WTC11 (cell line): ENCODE data around the gene EMX1. TPM values are rescaled to one million over a fixed set of nuclear protein-coding genes. Genes with fewer than 3 reads are reported as not detected.

Experiments
- ATAC-seq: fragments of 200-7000 bp; cut with Tn5 transposase; 2 replicates; pipeline ENCODE4 v1.10.0; 2021; ENCODE audit warnings: mild to moderate bottlenecking, moderate library complexity
- CTCF ChIA-PET: fragments of 300-600 bp; sonication (Branson Sonifier 250); formaldehyde crosslinking; loops from one replicate; lab custom pipeline; 2021; ENCODE audit warnings: antibody characterized with exemption; lab: Charles Lee
- POLR2A ChIA-PET: fragments of 350-600 bp; sonication (Branson Sonifier 250); formaldehyde crosslinking; loops from one replicate; lab custom pipeline; 2021; ENCODE audit warnings: antibody characterized with exemption; lab: Charles Lee
- DNase-seq: peaks from one replicate; pipeline ENCODE4 v3.0.0; 2021; ENCODE audit warnings: low spot score
- H3K27ac Mint-ChIP-seq: 2 replicates; pipeline ENCODE4 v1.8.0; 2021; ENCODE audit warnings: mixed read lengths
- H3K27me3 Mint-ChIP-seq: 2 replicates; pipeline ENCODE4 v1.8.0; 2021; ENCODE audit warnings: low read depth, mild to moderate bottlenecking, moderate library complexity, mixed read lengths
- H3K36me3 Mint-ChIP-seq: 2 replicates; pipeline ENCODE4 v1.8.0; 2021; ENCODE audit warnings: mixed read lengths
- H3K4me1 Mint-ChIP-seq: 2 replicates; pipeline ENCODE4 v1.8.0; 2022; ENCODE audit warnings: mixed read lengths
- H3K4me3 Mint-ChIP-seq: 2 replicates; pipeline ENCODE4 v1.8.0; 2021; ENCODE audit warnings: mild to moderate bottlenecking, moderate library complexity, mixed read lengths
- H3K9me3 Mint-ChIP-seq: 2 replicates; pipeline ENCODE4 v1.8.0; 2021; ENCODE audit warnings: mixed read lengths
- ESRRA ChIP-seq: sonication (generic); formaldehyde crosslinking; IDR thresholded peaks from 2 replicates; pipeline ENCODE4 v1.8.1; 2022; ENCODE audit warnings: mild to moderate bottlenecking, missing genetic modification reagents, borderline replicate concordance
- FOXP1 ChIP-seq: sonication (generic); formaldehyde crosslinking; IDR thresholded peaks from 2 replicates; pipeline ENCODE4 v1.8.0; 2022; ENCODE audit warnings: missing genetic modification reagents, mild to moderate bottlenecking, moderate library complexity, borderline replicate concordance
- MXD4 ChIP-seq: fragments of 250-450 bp; sonication (Bioruptor Pico); IDR thresholded peaks from 2 replicates; pipeline ENCODE4 v1.8.0; 2021; ENCODE audit warnings: mild to moderate bottlenecking, moderate library complexity, borderline replicate concordance
- OVOL2 ChIP-seq: fragments of 250-450 bp; sonication (Bioruptor Pico); IDR thresholded peaks from 2 replicates; pipeline ENCODE4 v1.9.0; 2021; ENCODE audit warnings: mild to moderate bottlenecking, borderline replicate concordance
- SMAD4 ChIP-seq: sonication (generic); formaldehyde crosslinking; IDR thresholded peaks from 2 replicates; pipeline ENCODE4 v1.8.0; 2022; ENCODE audit warnings: mild to moderate bottlenecking, missing genetic modification reagents
- SP1 ChIP-seq: sonication (generic); formaldehyde crosslinking; conservative IDR thresholded peaks from 2 replicates; pipeline ENCODE4 v1.8.1; 2022; ENCODE audit warnings: missing genetic modification reagents
- TEAD1 ChIP-seq: sonication (generic); formaldehyde crosslinking; IDR thresholded peaks from 2 replicates; pipeline ENCODE4 v1.8.0; 2022; ENCODE audit warnings: mild to moderate bottlenecking, missing genetic modification reagents
- ZNF121 ChIP-seq: sonication (generic); formaldehyde crosslinking; IDR thresholded peaks from 2 replicates; pipeline ENCODE4 v1.8.0; 2023; ENCODE audit warnings: missing genetic modification reagents
- ZNF416 ChIP-seq: fragments of 250-450 bp; sonication (Bioruptor Pico); IDR thresholded peaks from 2 replicates; pipeline ENCODE4 v1.9.0; 2021; ENCODE audit warnings: mild to moderate bottlenecking, inconsistent platforms
- ZNF671 ChIP-seq: fragments of 250-450 bp; sonication (Bioruptor Pico); IDR thresholded peaks from 2 replicates; pipeline ENCODE4 v1.8.0; 2021; ENCODE audit warnings: mild to moderate bottlenecking
- total RNA-seq: library from RNA; stranded (reverse); gene quantifications from 3 replicates; pipeline ENCODE4 v1.2.3, GENCODE V29; 2021
- TF ChIP-seq, protein P1 (sequence below): sonication (generic); formaldehyde crosslinking; IDR thresholded peaks from 2 replicates; pipeline ENCODE4 v1.8.1; 2023; ENCODE audit warnings: mild to moderate bottlenecking, missing genetic modification reagents, borderline replicate concordance
- TF ChIP-seq, protein P2 (sequence below): sonication (generic); formaldehyde crosslinking; conservative IDR thresholded peaks from 2 replicates; pipeline ENCODE4 v1.8.1; 2022; ENCODE audit warnings: mild to moderate bottlenecking, missing genetic modification reagents
- TF ChIP-seq, protein P3 (sequence below): fragments of 200-600 bp; IDR thresholded peaks from 2 replicates; pipeline ENCODE4 v1.8.0; 2022; ENCODE audit warnings: antibody characterized with exemption
- TF ChIP-seq, protein P4 (sequence below): sonication (generic); formaldehyde crosslinking; conservative IDR thresholded peaks from 2 replicates; pipeline ENCODE4 v1.8.1; 2023; ENCODE audit warnings: mild to moderate bottlenecking, low read depth, missing genetic modification reagents, moderate library complexity

EMX1 gene
- total RNA-seq, 1 experiment from 2014 or later: 3.8 TPM

DNA sequence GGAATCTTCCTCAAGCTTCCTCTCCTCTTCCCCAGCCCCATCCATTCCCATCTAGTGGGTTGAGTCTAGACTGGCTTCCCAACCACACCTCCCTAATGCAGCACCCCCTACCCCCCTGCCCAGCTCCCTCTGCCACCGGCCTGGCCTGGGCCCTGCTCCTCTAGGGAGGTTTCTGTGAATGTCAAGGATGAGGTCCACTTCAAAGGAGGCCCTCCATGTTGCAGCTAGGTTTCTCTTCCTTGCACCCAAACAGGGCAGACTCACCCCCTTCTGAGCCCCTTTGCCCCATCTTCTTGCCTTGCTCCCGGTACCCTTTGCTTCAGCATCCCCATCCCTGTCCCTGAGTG, 18.3 kb downstream of the EMX1 start:
- Mint-ChIP-seq H3K36me3 (peaks cover 10% of the 10 kb centered on the region), H3K4me1 (peaks cover 46% of the 10 kb centered on the region), H3K9me3 (no peaks in the 10 kb centered on the region)
- TF ChIP-seq SP1 (CRISPR knock-in tag): no peak
- TF ChIP-seq, protein P1, sequence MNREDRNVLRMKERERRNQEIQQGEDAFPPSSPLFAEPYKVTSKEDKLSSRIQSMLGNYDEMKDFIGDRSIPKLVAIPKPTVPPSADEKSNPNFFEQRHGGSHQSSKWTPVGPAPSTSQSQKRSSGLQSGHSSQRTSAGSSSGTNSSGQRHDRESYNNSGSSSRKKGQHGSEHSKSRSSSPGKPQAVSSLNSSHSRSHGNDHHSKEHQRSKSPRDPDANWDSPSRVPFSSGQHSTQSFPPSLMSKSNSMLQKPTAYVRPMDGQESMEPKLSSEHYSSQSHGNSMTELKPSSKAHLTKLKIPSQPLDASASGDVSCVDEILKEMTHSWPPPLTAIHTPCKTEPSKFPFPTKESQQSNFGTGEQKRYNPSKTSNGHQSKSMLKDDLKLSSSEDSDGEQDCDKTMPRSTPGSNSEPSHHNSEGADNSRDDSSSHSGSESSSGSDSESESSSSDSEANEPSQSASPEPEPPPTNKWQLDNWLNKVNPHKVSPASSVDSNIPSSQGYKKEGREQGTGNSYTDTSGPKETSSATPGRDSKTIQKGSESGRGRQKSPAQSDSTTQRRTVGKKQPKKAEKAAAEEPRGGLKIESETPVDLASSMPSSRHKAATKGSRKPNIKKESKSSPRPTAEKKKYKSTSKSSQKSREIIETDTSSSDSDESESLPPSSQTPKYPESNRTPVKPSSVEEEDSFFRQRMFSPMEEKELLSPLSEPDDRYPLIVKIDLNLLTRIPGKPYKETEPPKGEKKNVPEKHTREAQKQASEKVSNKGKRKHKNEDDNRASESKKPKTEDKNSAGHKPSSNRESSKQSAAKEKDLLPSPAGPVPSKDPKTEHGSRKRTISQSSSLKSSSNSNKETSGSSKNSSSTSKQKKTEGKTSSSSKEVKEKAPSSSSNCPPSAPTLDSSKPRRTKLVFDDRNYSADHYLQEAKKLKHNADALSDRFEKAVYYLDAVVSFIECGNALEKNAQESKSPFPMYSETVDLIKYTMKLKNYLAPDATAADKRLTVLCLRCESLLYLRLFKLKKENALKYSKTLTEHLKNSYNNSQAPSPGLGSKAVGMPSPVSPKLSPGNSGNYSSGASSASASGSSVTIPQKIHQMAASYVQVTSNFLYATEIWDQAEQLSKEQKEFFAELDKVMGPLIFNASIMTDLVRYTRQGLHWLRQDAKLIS (CRISPR knock-in tag): no peak
- TF ChIP-seq ZNF671: no peak
- TF ChIP-seq OVOL2 (CRISPR knock-in tag): no peak
- no peak for TF ChIP-seq TEAD1
- no peak for TF ChIP-seq MXD4 (CRISPR knock-in tag)
- TF ChIP-seq, protein P2, sequence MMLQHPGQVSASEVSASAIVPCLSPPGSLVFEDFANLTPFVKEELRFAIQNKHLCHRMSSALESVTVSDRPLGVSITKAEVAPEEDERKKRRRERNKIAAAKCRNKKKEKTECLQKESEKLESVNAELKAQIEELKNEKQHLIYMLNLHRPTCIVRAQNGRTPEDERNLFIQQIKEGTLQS (CRISPR knock-in tag): no peak
- TF ChIP-seq ZNF121 (CRISPR knock-in tag): no peak
- TF ChIP-seq FOXP1: no peak
- TF ChIP-seq, all 79 proteins: peak for 0
- ChIA-PET POLR2A (no interaction called here), CTCF (interaction anchor here (0.6 to 14.9 kb wide), 21 partner anchors 9 to 1720 kb away, joined by 3 to 218 read pairs (median 5); partner anchors contain the start of genes EMX1 and SPR)
- ATAC-seq (no peak), DNase-seq (no peak)
- no peak overlapping the region for H3K4me3 Mint-ChIP-seq
- no peak overlapping the region for H3K27ac Mint-ChIP-seq
- H3K27me3 Mint-ChIP-seq: peaks cover 56% of the 10 kb centered on the region

DNA sequence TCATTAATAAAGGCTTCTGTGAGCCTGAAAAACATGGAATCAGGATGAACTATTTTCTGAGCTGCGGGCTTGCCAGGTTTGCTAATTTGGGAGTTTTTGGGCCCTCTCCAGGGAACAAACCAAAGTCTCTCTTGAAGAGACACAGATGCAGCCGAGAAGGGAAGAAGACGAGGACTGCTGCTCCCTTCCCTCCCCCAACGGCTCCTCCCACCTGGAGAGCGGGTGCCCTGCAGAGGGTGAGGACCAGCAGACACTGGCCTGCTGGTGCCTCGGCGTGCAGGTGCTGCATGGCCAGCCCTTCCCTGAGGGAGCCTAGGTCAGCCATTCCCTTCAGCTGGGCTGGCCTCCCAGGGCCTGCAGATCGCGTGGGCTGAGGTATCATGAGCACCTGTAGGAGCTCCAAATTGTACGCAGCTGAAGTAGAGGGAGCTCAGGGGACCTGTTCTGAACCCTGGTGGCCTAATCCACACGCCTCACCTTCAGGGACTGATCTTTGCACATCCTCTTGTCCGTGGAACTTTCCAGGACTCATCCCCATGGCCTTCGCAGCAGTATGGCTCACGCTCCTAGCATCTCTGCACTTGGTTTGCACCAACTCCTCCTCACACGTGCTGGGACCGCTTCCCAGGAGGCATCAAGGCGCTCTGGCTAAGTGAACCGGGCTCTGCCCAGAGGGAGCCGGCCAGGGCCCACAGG, 19.5 kb downstream of the EMX1 start:
- H3K27me3 Mint-ChIP-seq: peaks cover 55% of the 10 kb centered on the region
- no peaks in the 10 kb centered on the region for H3K9me3 Mint-ChIP-seq
- no peak for TF ChIP-seq ESRRA
- TF ChIP-seq, protein P3, sequence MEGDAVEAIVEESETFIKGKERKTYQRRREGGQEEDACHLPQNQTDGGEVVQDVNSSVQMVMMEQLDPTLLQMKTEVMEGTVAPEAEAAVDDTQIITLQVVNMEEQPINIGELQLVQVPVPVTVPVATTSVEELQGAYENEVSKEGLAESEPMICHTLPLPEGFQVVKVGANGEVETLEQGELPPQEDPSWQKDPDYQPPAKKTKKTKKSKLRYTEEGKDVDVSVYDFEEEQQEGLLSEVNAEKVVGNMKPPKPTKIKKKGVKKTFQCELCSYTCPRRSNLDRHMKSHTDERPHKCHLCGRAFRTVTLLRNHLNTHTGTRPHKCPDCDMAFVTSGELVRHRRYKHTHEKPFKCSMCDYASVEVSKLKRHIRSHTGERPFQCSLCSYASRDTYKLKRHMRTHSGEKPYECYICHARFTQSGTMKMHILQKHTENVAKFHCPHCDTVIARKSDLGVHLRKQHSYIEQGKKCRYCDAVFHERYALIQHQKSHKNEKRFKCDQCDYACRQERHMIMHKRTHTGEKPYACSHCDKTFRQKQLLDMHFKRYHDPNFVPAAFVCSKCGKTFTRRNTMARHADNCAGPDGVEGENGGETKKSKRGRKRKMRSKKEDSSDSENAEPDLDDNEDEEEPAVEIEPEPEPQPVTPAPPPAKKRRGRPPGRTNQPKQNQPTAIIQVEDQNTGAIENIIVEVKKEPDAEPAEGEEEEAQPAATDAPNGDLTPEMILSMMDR: no peak
- TF ChIP-seq, protein P4, sequence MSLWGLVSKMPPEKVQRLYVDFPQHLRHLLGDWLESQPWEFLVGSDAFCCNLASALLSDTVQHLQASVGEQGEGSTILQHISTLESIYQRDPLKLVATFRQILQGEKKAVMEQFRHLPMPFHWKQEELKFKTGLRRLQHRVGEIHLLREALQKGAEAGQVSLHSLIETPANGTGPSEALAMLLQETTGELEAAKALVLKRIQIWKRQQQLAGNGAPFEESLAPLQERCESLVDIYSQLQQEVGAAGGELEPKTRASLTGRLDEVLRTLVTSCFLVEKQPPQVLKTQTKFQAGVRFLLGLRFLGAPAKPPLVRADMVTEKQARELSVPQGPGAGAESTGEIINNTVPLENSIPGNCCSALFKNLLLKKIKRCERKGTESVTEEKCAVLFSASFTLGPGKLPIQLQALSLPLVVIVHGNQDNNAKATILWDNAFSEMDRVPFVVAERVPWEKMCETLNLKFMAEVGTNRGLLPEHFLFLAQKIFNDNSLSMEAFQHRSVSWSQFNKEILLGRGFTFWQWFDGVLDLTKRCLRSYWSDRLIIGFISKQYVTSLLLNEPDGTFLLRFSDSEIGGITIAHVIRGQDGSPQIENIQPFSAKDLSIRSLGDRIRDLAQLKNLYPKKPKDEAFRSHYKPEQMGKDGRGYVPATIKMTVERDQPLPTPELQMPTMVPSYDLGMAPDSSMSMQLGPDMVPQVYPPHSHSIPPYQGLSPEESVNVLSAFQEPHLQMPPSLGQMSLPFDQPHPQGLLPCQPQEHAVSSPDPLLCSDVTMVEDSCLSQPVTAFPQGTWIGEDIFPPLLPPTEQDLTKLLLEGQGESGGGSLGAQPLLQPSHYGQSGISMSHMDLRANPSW (CRISPR knock-in tag): no peak
- TF ChIP-seq FOXP1: no peak
- 0 out of 2 replicates have a peak, but pooled peaks have one; percentile 3 for TF ChIP-seq ZNF121 (CRISPR knock-in tag)
- no peak for TF ChIP-seq SMAD4 (CRISPR knock-in tag)
- no peak for TF ChIP-seq ZNF416 (CRISPR knock-in tag)
- TF ChIP-seq, all 79 proteins: peak for 1
- DNase-seq (no peak), ATAC-seq (no peak)
- ChIA-PET CTCF (interaction anchor here (1.0 to 14.9 kb wide), 6 partner anchors 14 to 49 kb away, joined by 3 to 218 read pairs (median 14); partner anchors contain the start of gene SPR), POLR2A (no interaction called here)
- H3K36me3 Mint-ChIP-seq: peaks cover 10% of the 10 kb centered on the region
- H3K27ac Mint-ChIP-seq: no peak overlapping the region
- no peak overlapping the region for H3K4me3 Mint-ChIP-seq
- peaks cover 55% of the 10 kb centered on the region for H3K4me1 Mint-ChIP-seq
